Measurements from ENCODE around the gene LOXHD1.

- TF ChIP-seq CTCF (conservative IDR thresholded peaks at IDR 0.05 in 1 of 2, IDR thresholded peaks at IDR 0.05 in 1 of 2; ENCODE audit: extremely low read depth in 1 of 2, insufficient read depth in 1 of 2, low read depth in 1 of 2, low read length in 2 of 2) (no peak), EZH2 (IDR thresholded peaks at IDR 0.05; ENCODE audit: borderline replicate concordance, low read length) (no peak)
These were observed 229.6 kb downstream of the LOXHD1 start for GRCh38 chr18:46427216-46427995.
